ENCODE results near the gene NDUFV1.
"Not testable (repeated sequence)": the region's sequence is repeated elsewhere in the genome, so short reads cannot be mapped to it uniquely, and the experiment has no call there.

NDUFV1 gene

GRCh38 chr11:67586568-67587250 is 20.0 kb upstream of the NDUFV1 start:
- DNase-seq = no peak

DNA sequence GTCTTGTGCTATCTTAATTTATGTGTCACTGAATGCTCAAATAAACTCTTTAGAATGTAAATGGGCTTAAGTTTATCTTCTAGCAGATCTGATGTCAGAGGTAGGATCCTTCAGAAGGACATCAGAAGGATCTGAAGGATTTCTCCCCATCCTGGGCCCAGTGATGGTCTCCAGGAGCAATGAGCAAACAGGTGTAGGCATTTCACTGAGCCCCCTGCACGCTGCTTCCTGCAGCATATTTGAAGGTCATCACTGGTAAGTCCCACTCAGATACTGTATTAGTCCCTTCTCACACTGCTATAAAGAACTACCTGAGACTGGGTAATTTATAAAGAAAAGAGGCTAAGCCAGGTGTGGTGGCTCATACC is 18.6 kb upstream of the NDUFV1 start:
- no peak for DNase-seq

GRCh38 chr11:67588899-67589415 is 17.8 kb upstream of the NDUFV1 start:
- not testable (repeated sequence) for DNase-seq

DNA sequence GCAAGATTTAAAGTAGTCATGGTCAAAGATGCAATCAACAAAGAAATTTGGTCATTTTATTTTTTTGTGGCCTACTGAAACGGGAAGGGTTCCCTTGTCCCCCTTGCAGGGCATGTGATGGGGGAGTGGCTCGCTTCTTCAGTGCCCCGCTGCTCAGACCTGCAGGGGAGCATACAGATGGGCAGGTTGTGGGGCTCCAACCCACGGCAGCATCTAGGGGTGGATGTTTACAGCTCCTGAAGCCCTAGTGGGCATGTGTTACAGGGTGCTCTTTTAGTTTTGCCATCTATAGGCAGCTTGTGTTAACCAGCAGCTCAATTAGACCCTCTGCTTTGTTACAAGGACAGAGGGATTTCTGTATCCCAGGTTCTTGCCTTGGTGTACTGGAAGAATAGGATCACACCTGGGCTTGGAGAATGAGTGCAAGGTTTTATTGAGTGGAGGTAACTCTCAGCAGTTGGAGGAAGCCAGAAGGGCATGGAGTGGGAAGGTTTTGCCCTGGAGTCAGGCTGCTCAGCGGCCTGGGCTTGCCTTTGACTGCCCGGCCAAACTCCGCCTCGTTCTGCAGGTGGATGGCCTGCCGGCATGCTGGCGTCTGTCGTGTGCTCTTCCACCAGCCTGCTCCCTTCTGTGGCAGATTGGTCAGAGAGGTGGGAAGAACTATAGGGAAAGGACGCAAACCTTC is 13.7 kb upstream of the NDUFV1 start:
- DNase-seq = no peak

DNA sequence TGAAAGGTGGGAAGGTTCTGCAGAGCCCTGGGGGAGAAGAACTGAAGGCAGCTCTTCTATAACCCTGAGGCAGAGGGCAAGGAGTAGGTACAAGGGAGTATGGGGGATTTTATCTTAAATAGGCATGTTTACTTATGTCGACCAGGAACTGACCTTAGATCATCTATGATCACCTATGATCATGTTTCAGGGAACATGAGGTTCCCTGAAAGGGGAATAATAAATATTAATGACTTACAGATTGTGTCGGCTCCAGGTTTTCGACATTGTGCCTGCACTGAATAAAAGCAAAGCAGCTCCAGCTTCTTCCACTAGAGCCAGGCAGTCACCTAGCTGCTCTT is 13.2 kb upstream of the NDUFV1 start:
- DNase-seq = no peak

GRCh38 chr11:67594480-67594879 is 12.3 kb upstream of the NDUFV1 start:
- DNase-seq = no peak

DNA sequence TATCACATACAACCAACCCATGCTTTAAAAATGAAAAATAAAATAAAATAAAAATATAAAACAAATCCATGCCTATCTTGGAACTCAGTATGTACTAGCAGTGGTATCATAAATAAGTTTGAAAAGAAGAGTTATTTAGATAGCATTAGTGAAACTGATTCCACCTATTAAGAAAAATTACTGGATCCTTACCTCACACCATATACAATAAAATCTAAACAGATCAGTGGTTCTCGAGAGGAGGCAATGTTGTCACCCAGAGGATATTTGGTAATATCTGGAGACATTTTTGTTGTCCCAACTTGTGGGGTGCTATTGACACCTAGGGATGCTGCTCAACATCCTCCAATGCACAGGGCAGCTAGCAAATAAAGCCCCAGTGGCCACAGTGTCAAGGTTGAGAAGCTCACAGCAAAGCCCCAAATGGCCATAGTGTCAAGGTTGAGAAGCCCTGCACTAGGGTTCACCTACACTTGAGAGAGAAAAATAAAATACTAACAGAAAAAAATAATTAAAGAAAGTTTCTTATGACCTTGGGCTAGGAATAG is 9.9 kb upstream of the NDUFV1 start:
- DNase-seq = no peak

DNA sequence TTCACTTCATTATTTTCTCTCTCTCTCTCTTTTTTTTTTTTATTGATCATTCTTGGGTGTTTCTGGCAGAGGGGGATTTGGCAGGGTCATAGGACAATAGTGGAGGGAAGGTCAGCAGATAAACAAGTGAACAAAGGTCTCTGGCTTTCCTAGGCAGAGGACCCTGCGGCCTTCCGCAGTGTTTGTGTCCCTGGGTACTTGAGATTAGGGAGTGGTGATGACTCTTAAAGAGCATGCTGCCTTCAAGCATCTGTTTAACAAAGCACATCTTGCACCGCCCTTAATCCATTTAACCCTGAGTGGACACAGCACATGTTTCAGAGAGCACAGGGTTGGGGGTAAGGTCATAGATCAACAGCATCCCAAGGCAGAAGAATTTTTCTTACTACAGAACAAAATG is 9.3 kb upstream of the NDUFV1 start:
- DNase-seq = not testable (repeated sequence)

- DNase-seq = not testable (repeated sequence)
Observed at GRCh38 chr11:67597963-67598362, 8.8 kb upstream of the NDUFV1 start.

DNA sequence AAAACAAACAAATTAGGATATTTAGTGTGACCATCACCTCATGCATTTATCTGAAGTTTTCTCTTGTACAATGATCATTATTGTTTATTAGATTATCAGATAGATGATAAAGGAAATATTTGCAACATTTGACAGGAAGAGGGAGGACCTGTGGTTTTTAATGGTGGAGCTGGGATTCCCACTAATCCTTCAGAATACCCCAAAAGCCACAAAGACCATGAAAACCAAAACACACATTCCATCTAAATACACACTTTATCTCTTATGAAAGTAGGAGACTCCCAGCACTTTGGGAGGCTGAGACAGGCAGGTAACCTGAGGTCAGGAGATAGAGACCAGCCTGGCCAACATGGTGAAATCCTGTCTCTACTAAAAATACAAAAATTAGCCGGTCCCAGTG is 7.6 kb upstream of the NDUFV1 start:
- DNase-seq = no peak

- no peak for DNase-seq
Observed at GRCh38 chr11:67600324-67601029, 6.3 kb upstream of the NDUFV1 start.

- no peak for DNase-seq
Observed at GRCh38 chr11:67601098-67601497, 5.6 kb upstream of the NDUFV1 start.

GRCh38 chr11:67604119-67604518 is 2.6 kb upstream of the NDUFV1 start:
- not testable (repeated sequence) for DNase-seq

DNA sequence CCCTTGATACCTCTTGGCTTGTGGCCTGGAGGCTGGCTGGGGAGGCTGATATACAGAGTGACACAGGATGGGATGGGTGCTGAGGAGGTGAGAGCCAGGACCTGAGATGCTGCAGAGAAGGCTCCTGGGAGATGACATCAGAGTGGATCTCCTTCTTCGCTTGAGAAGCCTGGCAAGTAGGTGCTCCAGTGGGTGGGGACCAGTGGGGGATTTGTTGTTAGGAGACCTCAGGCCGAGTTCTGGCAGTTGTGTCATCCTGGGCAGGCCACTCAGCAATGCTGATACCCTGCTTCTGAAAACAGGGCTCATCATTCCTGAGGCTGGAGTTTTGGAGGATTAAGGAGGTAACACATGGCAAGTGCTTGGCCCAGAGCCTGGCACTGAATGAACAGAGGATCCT is 1.9 kb upstream of the NDUFV1 start:
- no peak for DNase-seq

DNA sequence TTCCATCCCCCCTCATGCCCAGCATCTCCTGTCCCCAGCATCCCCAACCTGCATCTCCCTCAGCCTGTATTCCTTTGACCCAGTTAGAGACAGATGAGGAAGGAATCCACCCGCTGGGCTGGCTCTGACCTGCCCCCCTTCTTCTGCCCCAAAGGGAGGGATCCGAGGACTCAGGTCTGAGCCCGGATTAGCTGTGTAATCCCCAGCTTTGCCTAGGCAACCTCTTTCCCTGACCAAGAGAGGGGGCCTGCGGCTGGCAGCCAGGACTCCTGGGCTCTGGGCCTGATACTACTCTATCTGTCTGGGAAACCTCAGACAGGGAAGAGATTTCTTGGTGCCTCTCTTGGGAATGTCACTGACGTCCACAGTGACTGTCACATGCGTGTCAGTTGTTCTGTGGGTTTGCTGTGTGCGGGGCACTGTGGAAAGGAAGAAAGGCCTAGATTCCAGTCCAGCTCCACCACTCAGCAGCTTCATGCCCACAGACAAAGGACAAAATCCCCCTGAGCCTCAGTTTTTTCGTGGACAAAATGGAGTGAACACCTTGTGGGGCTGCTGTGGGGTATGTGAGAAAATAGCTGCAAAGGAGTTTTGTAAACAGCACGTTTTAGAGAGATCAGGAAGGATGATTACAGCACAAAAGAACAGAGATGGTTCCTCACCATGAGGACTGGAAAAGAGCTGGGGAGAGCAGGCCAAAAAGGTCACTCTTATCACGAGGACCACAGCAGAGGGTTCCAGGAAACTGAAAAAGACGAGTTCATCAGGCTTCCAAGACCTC is 1.3 kb upstream of the NDUFV1 start:
- DNase-seq = no peak

GRCh38 chr11:67606093-67606491 is 644 bp upstream of the NDUFV1 start:
- DNase-seq = no peak

DNA sequence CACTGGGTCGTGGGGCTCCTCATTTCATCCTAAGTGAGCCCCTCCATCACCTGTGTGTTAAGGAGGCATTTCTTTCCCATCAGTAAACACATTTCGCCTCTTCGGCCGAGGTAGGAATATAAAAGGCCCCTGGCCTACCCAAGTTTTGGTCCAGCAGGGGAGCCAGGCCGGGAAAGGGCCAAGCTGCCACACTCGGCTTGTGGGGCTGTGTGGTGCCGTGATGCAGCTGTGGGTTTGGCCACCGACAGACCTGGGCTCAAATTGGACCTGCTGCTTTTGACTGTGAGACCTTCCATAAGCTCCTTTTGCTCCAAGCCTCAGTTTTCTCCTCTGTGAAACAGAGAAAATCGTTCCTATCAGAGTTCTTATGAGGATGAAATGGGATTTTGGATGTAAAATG is 771 bp downstream of the NDUFV1 start:
- DNase-seq = no peak

- DNase-seq = no peak
Observed at GRCh38 chr11:67608486-67608885, 1.8 kb downstream of the NDUFV1 start.

GRCh38 chr11:67609316-67609715 is 2.6 kb downstream of the NDUFV1 start:
- DNase-seq = no peak

DNA sequence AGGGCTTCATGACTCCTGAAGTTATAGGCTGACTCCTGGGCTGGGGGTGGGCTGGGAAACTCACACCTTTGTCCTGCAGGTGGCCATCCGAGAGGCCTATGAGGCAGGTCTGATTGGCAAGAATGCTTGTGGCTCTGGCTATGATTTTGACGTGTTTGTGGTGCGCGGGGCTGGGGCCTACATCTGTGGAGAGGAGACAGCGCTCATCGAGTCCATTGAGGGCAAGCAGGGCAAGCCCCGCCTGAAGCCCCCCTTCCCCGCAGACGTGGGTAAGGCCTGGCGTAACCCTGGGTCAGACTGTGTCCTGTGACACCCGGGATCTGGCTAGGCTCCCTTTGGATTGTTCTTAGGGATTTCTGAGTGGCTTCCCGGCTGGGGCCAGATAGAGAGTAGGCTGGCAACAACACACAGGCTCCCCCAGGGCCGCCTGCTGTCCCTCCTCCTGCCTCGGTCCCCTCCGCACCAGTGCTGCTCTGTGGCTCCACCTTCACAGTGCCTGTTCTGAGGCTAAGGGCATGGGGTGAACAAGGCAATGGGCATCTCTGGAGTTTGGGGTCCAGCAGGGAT is 3.6 kb downstream of the NDUFV1 start:
- no peak for DNase-seq

- DNase-seq = no peak
Observed at GRCh38 chr11:67611165-67611564, 4.4 kb downstream of the NDUFV1 start.

GRCh38 chr11:67611704-67612587 is 5.2 kb downstream of the NDUFV1 start:
- DNase-seq = no peak
